ENCODE results near the gene DAAM2. TPM values are rescaled to one million over a fixed set of nuclear protein-coding genes. Genes with fewer than 3 reads are reported as not detected.

The DAAM2 gene
- total and polyA plus RNA-seq, 9 of the 15 experiments (the other 6 are each of a cell fraction or from before 2014, with no cell fraction given), result 0.01 to 0.07 TPM; not detected in 7

DNA sequence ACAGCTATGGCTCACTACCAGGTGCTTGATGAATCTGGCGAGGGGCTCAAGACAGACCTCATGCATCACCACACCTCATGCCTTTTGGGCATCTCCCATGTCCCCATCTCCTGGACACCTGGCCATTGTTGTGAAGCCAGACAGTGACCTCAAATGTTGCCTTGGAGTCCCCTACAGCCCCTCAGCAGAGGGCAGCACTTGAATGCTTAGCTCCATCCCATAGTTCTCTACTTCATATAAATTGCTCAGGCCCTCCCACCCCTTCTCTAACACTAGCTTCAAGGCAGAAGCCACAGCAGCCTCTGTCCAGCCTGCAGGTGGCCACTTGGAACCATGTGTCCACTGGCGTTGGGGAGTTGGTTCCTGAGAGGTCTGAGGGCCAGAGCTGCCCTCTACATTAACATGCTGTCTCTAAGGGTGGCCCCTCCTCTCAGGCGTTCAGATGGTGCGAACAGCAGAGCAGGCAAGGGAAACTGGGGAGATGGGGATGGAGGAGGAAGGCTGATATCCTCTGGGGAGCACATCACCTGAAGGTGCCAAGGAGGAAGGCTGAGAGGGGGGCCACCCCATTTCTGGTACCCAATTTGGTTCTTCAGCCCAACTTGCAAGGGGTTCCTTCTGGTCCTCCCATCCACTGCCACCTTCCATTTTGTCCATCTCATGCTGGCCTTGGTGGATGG lies 110.8 kb downstream of the DAAM2 start:
- ATAC-seq (peak; percentile 68), FAIRE-seq (no peak), DNase-seq (ENCODE audit: extremely low read depth in 1 of 4, low spot score in 3 of 4) (peak in 2 of 4 experiments; percentile 22 to 42)
- ChIA-PET CTCF (ENCODE audit: low intra/inter-chr PET ratio) (no interaction called here), POLR2A (interaction anchor here (0.5 to 0.9 kb wide), 3 partner anchors 8 to 18 kb away, joined by 3 read pairs; no protein-coding TSS in a partner anchor)
- Histone ChIP-seq H3K4me1 (replicated peaks in 1 of 2; ENCODE audit: control insufficient read depth in 2 of 2, insufficient read depth in 2 of 2, low read length in 2 of 2) (peaks cover 0 to 4% of the 10 kb centered on the region in 2 experiments; a peak in 1 of 5 replicates), H3K4me3 (no peak overlapping the region), H4K20me1 (replicated peaks; ENCODE audit: control insufficient read depth, insufficient read depth, low read length) (peaks cover 3% of the 10 kb centered on the region), H3K79me2 (ENCODE audit: control insufficient read depth, insufficient read depth, low read length) (no peaks in the 10 kb centered on the region), H3K4me2 (ENCODE audit: insufficient read depth, low read length) (no peak overlapping the region), H2AFZ (ENCODE audit: low read depth, low read length) (no peak overlapping the region), H3K36me3 (ENCODE audit: control insufficient read depth, insufficient read depth, low read length) (no peaks in the 10 kb centered on the region), H3K9ac (ENCODE audit: insufficient read depth in 1 of 2, low read depth in 2 of 2, low read length in 2 of 2) (no peak overlapping the region), H3K27me3 (ENCODE audit: control insufficient read depth in 2 of 2, insufficient read depth in 2 of 2, low read length in 2 of 2) (peaks cover 3 to 50% of the 10 kb centered on the region in 2 experiments), H3K9me3 (replicated peaks; ENCODE audit: control insufficient read depth, insufficient read depth, low read depth, low read length) (no peaks in the 10 kb centered on the region), H3K9me1 (ENCODE audit: control insufficient read depth, insufficient read depth, low read length) (no peaks in the 10 kb centered on the region), H3K27ac (ENCODE audit: extremely low read depth, low read depth, low read length) (no peak overlapping the region)
- no TSS peak for BruUV-seq (replicated peaks)
- in situ Hi-C loops (cut with MboI) (no loop called here), intact Hi-C loops (cut with micrococcal nuclease) (no loop called here)
- 0% methylated on average over 4 of the region's 4 CpGs for WGBS (ENCODE audit: insufficient coverage, low coverage, missing lambda C conversion rate)
- no peak for TF ChIP-seq ZNF384 (IDR thresholded peaks at IDR 0.05; ENCODE audit: low read depth, low read length)
- no peak for TF ChIP-seq MAZ (CRISPR knock-in tag; conservative IDR thresholded peaks at IDR 0.05 in 1 of 2, IDR thresholded peaks at IDR 0.05 in 1 of 2)
- TF ChIP-seq ZNF551 (CRISPR knock-in tag; IDR thresholded peaks at IDR 0.05), result no peak
- TF ChIP-seq, protein P1, sequence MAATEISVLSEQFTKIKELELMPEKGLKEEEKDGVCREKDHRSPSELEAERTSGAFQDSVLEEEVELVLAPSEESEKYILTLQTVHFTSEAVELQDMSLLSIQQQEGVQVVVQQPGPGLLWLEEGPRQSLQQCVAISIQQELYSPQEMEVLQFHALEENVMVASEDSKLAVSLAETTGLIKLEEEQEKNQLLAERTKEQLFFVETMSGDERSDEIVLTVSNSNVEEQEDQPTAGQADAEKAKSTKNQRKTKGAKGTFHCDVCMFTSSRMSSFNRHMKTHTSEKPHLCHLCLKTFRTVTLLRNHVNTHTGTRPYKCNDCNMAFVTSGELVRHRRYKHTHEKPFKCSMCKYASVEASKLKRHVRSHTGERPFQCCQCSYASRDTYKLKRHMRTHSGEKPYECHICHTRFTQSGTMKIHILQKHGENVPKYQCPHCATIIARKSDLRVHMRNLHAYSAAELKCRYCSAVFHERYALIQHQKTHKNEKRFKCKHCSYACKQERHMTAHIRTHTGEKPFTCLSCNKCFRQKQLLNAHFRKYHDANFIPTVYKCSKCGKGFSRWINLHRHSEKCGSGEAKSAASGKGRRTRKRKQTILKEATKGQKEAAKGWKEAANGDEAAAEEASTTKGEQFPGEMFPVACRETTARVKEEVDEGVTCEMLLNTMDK (IDR thresholded peaks at IDR 0.05; ENCODE audit: borderline replicate concordance, insufficient read depth, low read depth, low read length, poor library complexity, severe bottlenecking), result peak; percentile 6
- TF ChIP-seq HCFC1 (IDR thresholded peaks at IDR 0.05; ENCODE audit: low read depth, low read length), result no peak
- no peak for TF ChIP-seq RBBP5 (IDR thresholded peaks at IDR 0.05; ENCODE audit: borderline replicate concordance, insufficient read depth, low read length, poor library complexity, severe bottlenecking)
- TF ChIP-seq ZFX (CRISPR knock-in tag; IDR thresholded peaks at IDR 0.05), result no peak
- no peak for TF ChIP-seq BRD4 (IDR thresholded peaks at IDR 0.05)
- TF ChIP-seq MED1 (CRISPR knock-in tag; IDR thresholded peaks at IDR 0.05; ENCODE audit: borderline replicate concordance), result no peak
- TF ChIP-seq, protein P2, sequence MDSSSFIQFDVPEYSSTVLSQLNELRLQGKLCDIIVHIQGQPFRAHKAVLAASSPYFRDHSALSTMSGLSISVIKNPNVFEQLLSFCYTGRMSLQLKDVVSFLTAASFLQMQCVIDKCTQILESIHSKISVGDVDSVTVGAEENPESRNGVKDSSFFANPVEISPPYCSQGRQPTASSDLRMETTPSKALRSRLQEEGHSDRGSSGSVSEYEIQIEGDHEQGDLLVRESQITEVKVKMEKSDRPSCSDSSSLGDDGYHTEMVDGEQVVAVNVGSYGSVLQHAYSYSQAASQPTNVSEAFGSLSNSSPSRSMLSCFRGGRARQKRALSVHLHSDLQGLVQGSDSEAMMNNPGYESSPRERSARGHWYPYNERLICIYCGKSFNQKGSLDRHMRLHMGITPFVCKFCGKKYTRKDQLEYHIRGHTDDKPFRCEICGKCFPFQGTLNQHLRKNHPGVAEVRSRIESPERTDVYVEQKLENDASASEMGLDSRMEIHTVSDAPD (CRISPR knock-in tag; IDR thresholded peaks at IDR 0.05), result no peak
- TF ChIP-seq RUNX1 (IDR thresholded peaks at IDR 0.05; ENCODE audit: low read depth), result no peak
- no peak for TF ChIP-seq NR3C1 (CRISPR knock-in tag; IDR thresholded peaks at IDR 0.05)
- peak; percentile 34; the same call in 1 of the 2 replicates for TF ChIP-seq STAG1 (CRISPR knock-in tag; IDR thresholded peaks at IDR 0.05; ENCODE audit: borderline replicate concordance)
- TF ChIP-seq, protein P3, sequence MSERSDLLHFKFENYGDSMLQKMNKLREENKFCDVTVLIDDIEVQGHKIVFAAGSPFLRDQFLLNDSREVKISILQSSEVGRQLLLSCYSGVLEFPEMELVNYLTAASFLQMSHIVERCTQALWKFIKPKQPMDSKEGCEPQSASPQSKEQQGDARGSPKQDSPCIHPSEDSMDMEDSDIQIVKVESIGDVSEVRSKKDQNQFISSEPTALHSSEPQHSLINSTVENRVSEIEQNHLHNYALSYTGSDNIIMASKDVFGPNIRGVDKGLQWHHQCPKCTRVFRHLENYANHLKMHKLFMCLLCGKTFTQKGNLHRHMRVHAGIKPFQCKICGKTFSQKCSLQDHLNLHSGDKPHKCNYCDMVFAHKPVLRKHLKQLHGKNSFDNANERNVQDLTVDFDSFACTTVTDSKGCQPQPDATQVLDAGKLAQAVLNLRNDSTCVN (CRISPR knock-in tag; IDR thresholded peaks at IDR 0.05), result no peak
- TF ChIP-seq, protein P4, sequence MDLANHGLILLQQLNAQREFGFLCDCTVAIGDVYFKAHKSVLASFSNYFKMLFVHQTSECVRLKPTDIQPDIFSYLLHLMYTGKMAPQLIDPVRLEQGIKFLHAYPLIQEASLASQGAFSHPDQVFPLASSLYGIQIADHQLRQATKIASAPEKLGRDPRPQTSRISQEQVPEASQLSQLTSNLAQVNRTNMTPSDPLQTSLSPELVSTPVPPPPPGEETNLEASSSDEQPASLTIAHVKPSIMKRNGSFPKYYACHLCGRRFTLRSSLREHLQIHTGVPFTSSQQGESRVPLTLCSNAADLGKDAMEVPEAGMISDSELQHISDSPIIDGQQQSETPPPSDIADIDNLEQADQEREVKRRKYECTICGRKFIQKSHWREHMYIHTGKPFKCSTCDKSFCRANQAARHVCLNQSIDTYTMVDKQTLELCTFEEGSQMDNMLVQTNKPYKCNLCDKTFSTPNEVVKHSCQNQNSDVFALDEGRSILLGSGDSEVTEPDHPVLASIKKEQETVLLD (IDR thresholded peaks at IDR 0.05), result no peak
